Mesodermal cell (in vitro differentiated cells): ENCODE results near the gene C11orf86.
"Not testable (repeated sequence)": the region's sequence is repeated elsewhere in the genome, so short reads cannot be mapped to it uniquely, and the experiment has no call there.

Experiments
- H3K27ac ChIP-seq: 2 replicates; pipeline ENCODE4 v1.7.0; 2013; ENCODE audit warnings: mild to moderate bottlenecking, low read depth, low read length, moderate library complexity; ENCODE audit not compliant: severe bottlenecking
- H3K36me3 ChIP-seq: 2 replicates; pipeline ENCODE4 v1.7.1; 2013; ENCODE audit warnings: mild to moderate bottlenecking, low read length, moderate library complexity; ENCODE audit not compliant: control insufficient read depth, insufficient read depth
- H3K4me1 ChIP-seq: one replicate; pipeline ENCODE4 v1.7.1; 2013; ENCODE audit warnings: mild to moderate bottlenecking, low read length; ENCODE audit not compliant: insufficient read depth, control insufficient read depth, poor library complexity, severe bottlenecking
- H3K4me3 ChIP-seq: 2 replicates; pipeline ENCODE4 v1.7.0; 2013; ENCODE audit warnings: low read length, control low read depth, mild to moderate bottlenecking; ENCODE audit not compliant: insufficient read depth, poor library complexity, severe bottlenecking; ENCODE audit errors: extremely low read depth
- H3K9me3 ChIP-seq: 2 replicates; pipeline ENCODE4 v1.7.1; 2013; ENCODE audit warnings: mild to moderate bottlenecking, low read length, moderate library complexity; ENCODE audit not compliant: control insufficient read depth
- WGBS, 2 experiments: methylation state at CpG; one replicate each; pipeline ENCODE4 v1.1.5; 2013; ENCODE audit warnings: missing lambda C conversion rate in 2 of 2; ENCODE audit not compliant: insufficient coverage in 2 of 2; 5-methylcytosine and 5-hydroxymethylcytosine counted together

C11orf86 gene

GRCh38 chr11:66978229-66978628 is 3.1 kb downstream of the C11orf86 start:
- Histone ChIP-seq H3K27ac (no peak overlapping the region), H3K4me3 (no peak overlapping the region), H3K4me1 (no peaks in the 10 kb centered on the region), H3K36me3 (no peaks in the 10 kb centered on the region), H3K9me3 (no peaks in the 10 kb centered on the region)
- WGBS, 2 experiments = 80 to 100% methylated on average over 1 of the region's 2 CpGs

GRCh38 chr11:66978717-66979116 is 3.6 kb downstream of the C11orf86 start:
- Histone ChIP-seq H3K9me3 (no peaks in the 10 kb centered on the region), H3K36me3 (no peaks in the 10 kb centered on the region), H3K4me1 (no peaks in the 10 kb centered on the region), H3K4me3 (no peak overlapping the region), H3K27ac (no peak overlapping the region)
- 85 to 95% methylated on average over 3 to 5 of the region's 6 CpGs for WGBS, 2 experiments

GRCh38 chr11:66979336-66979980 is 4.4 kb downstream of the C11orf86 start:
- no peaks in the 10 kb centered on the region for H3K9me3 ChIP-seq
- 94 to 96% methylated on average over 2 of the region's 2 CpGs for WGBS, 2 experiments
- H3K36me3 ChIP-seq = no peaks in the 10 kb centered on the region

GRCh38 chr11:66981976-66982578 is 7.0 kb downstream of the C11orf86 start:
- Histone ChIP-seq H3K36me3 (no peaks in the 10 kb centered on the region), H3K4me1 (no peaks in the 10 kb centered on the region), H3K27ac (no peak overlapping the region), H3K4me3 (no peak overlapping the region), H3K9me3 (no peaks in the 10 kb centered on the region)
- 87 to 91% methylated on average over 8 to 9 of the region's 9 CpGs for WGBS, 2 experiments

More at GRCh38 chr11:66979336-66979980, 4.4 kb downstream of the C11orf86 start:
- Histone ChIP-seq H3K27ac (no peak overlapping the region), H3K4me3 (no peak overlapping the region), H3K4me1 (no peaks in the 10 kb centered on the region)

- H3K36me3 ChIP-seq = no peaks in the 10 kb centered on the region
Observed at GRCh38 chr11:66983275-66983924, 8.3 kb downstream of the C11orf86 start.

GRCh38 chr11:66985508-66986177 is 10.5 kb downstream of the C11orf86 start:
- no peaks in the 10 kb centered on the region for H3K36me3 ChIP-seq
- H3K27ac ChIP-seq = no peak overlapping the region
- H3K9me3 ChIP-seq = no peaks in the 10 kb centered on the region
- H3K4me1 ChIP-seq = peaks cover 7% of the 10 kb centered on the region
- H3K4me3 ChIP-seq = no peak overlapping the region
- 83 to 93% methylated on average over 7 to 8 of the region's 8 CpGs for WGBS, 2 experiments

More at GRCh38 chr11:66983275-66983924, 8.3 kb downstream of the C11orf86 start:
- Histone ChIP-seq H3K4me3 (no peak overlapping the region), H3K27ac (no peak overlapping the region), H3K9me3 (no peaks in the 10 kb centered on the region), H3K4me1 (peaks cover 7% of the 10 kb centered on the region)
- WGBS, 2 experiments = 97 to 98% methylated on average over 3 to 4 of the region's 5 CpGs

- no peak overlapping the region for H3K4me3 ChIP-seq
- 90 to 94% methylated on average over 7 of the region's 7 CpGs for WGBS, 2 experiments
- peaks cover 7% of the 10 kb centered on the region for H3K4me1 ChIP-seq
- no peaks in the 10 kb centered on the region for H3K36me3 ChIP-seq
- H3K9me3 ChIP-seq = no peaks in the 10 kb centered on the region
- no peak overlapping the region for H3K27ac ChIP-seq
Observed at GRCh38 chr11:66986178-66986545, 11.1 kb downstream of the C11orf86 start.

GRCh38 chr11:66987158-66987620 is 12.1 kb downstream of the C11orf86 start:
- Histone ChIP-seq H3K36me3 (no peaks in the 10 kb centered on the region), H3K27ac (no peak overlapping the region), H3K4me1 (peaks cover 7% of the 10 kb centered on the region), H3K4me3 (no peak overlapping the region), H3K9me3 (no peaks in the 10 kb centered on the region)
- WGBS, 2 experiments = 62 to 73% methylated on average over 1 to 5 of the region's 6 CpGs

- 90 to 92% methylated on average over 9 to 12 of the region's 13 CpGs for WGBS, 2 experiments
- no peaks in the 10 kb centered on the region for H3K36me3 ChIP-seq
- H3K4me3 ChIP-seq = no peak overlapping the region
- no peak overlapping the region for H3K27ac ChIP-seq
- no peaks in the 10 kb centered on the region for H3K9me3 ChIP-seq
- peaks cover 7% of the 10 kb centered on the region for H3K4me1 ChIP-seq
Observed at GRCh38 chr11:66987924-66988637, 13.0 kb downstream of the C11orf86 start.

- not testable (repeated sequence) for H3K4me1 ChIP-seq, H3K27ac ChIP-seq, H3K36me3 ChIP-seq, H3K9me3 ChIP-seq, H3K4me3 ChIP-seq
- 93 to 95% methylated on average over 11 to 23 of the region's 28 CpGs for WGBS, 2 experiments
Observed at GRCh38 chr11:66988741-66989140, 13.6 kb downstream of the C11orf86 start.
